HepG2 (cell line): ENCODE data around the gene ZNF446. TPM values are rescaled to one million over a fixed set of nuclear protein-coding genes. Genes with fewer than 3 reads are reported as not detected.

Experiments used
- AGO1 ChIP-seq: fragments of 200-400 bp; formaldehyde crosslinking; IDR thresholded peaks from 2 replicates; pipeline ENCODE4 v1.6.1; 2017; ENCODE audit warnings: mild to moderate bottlenecking, low read depth, low read length, moderate library complexity; ENCODE audit not compliant: poor library complexity, severe bottlenecking
- AHR ChIP-seq: IDR thresholded peaks from 2 replicates; pipeline ENCODE4 v1.6.1; 2018; ENCODE audit warnings: missing genetic modification reagents, missing compliant biosample characterization
- ARID4A ChIP-seq: sonication (generic); formaldehyde crosslinking; IDR thresholded peaks from 2 replicates; pipeline ENCODE4 v1.5.0; 2020; ENCODE audit warnings: mild to moderate bottlenecking, missing genetic modification reagents, borderline replicate concordance
- GATAD1 ChIP-seq: IDR thresholded peaks from 2 replicates; pipeline ENCODE4 v1.6.1; 2016; ENCODE audit warnings: missing genetic modification reagents, missing compliant biosample characterization
- HBP1 ChIP-seq: IDR thresholded peaks from 2 replicates; pipeline ENCODE4 v1.6.1; 2016; ENCODE audit warnings: low read depth, control low read depth
- JARID2 ChIP-seq: sonication (generic); formaldehyde crosslinking; IDR thresholded peaks from 2 replicates; pipeline ENCODE4 v1.8.1; 2023; ENCODE audit warnings: missing genetic modification reagents, inconsistent platforms; ENCODE audit not compliant: insufficient replicate concordance
- KDM1A ChIP-seq: IDR thresholded peaks from 2 replicates; pipeline ENCODE4 v1.6.1; 2016; ENCODE audit warnings: missing compliant biosample characterization
- MAFK ChIP-seq, 2 experiments: IDR thresholded peaks in 1 of 2; conservative IDR thresholded peaks in 1 of 2; 2 replicates each; pipeline ENCODE4 v1.6.1; 2011; ENCODE audit warnings: improper control_type of control experiment in 2 of 2, low read length in 2 of 2
- MLX ChIP-seq: IDR thresholded peaks from 2 replicates; pipeline ENCODE4 v1.6.1; 2016
- MXD3 ChIP-seq: IDR thresholded peaks from 2 replicates; pipeline ENCODE4 v1.6.1; 2016; ENCODE audit warnings: mild to moderate bottlenecking, missing biosample characterization, missing genetic modification reagents
- NR2F1 ChIP-seq, 2 experiments: fragments of 450-650 bp in 1 of 2; formaldehyde crosslinking in 1 of 2; IDR thresholded peaks; 2 replicates each; pipeline versions ENCODE4 v1.5.0 to v1.6.1; 2016 to 2020; ENCODE audit warnings: mild to moderate bottlenecking in 1 of 2, missing compliant biosample characterization in 1 of 2, missing genetic modification reagents in 1 of 2, moderate library complexity in 1 of 2
- PRDM15 ChIP-seq: sonication (generic); formaldehyde crosslinking; IDR thresholded peaks from 2 replicates; pipeline ENCODE4 v1.4.0; 2020; ENCODE audit warnings: missing genetic modification reagents
- YY1 ChIP-seq: IDR thresholded peaks from 2 replicates; pipeline ENCODE4 v1.6.1; 2011; ENCODE audit warnings: low read length, low read depth, moderate library complexity, mild to moderate bottlenecking; ENCODE audit not compliant: insufficient read depth, insufficient replicate concordance
- ZIK1 ChIP-seq: sonication (generic); formaldehyde crosslinking; IDR thresholded peaks from 2 replicates; pipeline ENCODE4 v1.5.0; 2020; ENCODE audit warnings: mild to moderate bottlenecking, low read depth, missing genetic modification reagents, borderline replicate concordance
- ZNF749 ChIP-seq: sonication (generic); formaldehyde crosslinking; IDR thresholded peaks from 2 replicates; pipeline ENCODE4 v1.8.0; 2022; ENCODE audit warnings: mild to moderate bottlenecking, missing genetic modification reagents, moderate library complexity, borderline replicate concordance
- ZNF782 ChIP-seq: sonication (generic); formaldehyde crosslinking; IDR thresholded peaks from 2 replicates; pipeline ENCODE4 v1.4.0; 2020; ENCODE audit warnings: missing genetic modification reagents, mild to moderate bottlenecking, borderline replicate concordance
- ZNF83 ChIP-seq: sonication (generic); formaldehyde crosslinking; IDR thresholded peaks from 2 replicates; pipeline ENCODE4 v1.4.0; 2020; ENCODE audit warnings: missing genetic modification reagents, mild to moderate bottlenecking, borderline replicate concordance
- polyA plus RNA-seq, 8 experiments: library from polyadenylated mRNA; depleted of rRNA in 3 of 8; stranded (reverse) in 7 of 8; unstranded in 1 of 8; fragments of >200 nt; fragmentation: Illumina TruSeq in 4 of 8; extraction: Trizol in 4 of 8; gene quantifications; 2 replicates each; pipeline versions ENCODE4 v1.2.1 to v1.2.3, GENCODE V29; 2011 to 2016; ENCODE audit warnings: low read depth in 4 of 8, missing spikeins in 1 of 8, mixed read lengths in 1 of 8; ENCODE audit not compliant: insufficient read depth in 1 of 8
- total RNA-seq, 5 experiments: library from RNA; depleted of rRNA; stranded (reverse); fragments of >200 nt; fragmentation: Illumina TruSeq; extraction: Trizol; gene quantifications; 2 replicates each; pipeline ENCODE4 v1.2.3, GENCODE V29; 2016; ENCODE audit warnings: low read depth in 1 of 5

Gene ZNF446
- total and polyA plus RNA-seq, 2 of the 13 experiments (the other 11 are each of a cell fraction or from before 2014, with no cell fraction given), result 3.0 to 3.6 TPM

- TF ChIP-seq ZNF83 (no peak), ZNF782 (CRISPR knock-in tag) (no peak), ARID4A (CRISPR knock-in tag) (peak; percentile 97), MXD3 (CRISPR knock-in tag) (no peak; the same call in 1 of the 2 replicates), JARID2 (CRISPR knock-in tag) (no peak), ZNF749 (CRISPR knock-in tag) (no peak; the same call in 1 of the 2 replicates), AGO1 (peak; percentile 48), HBP1 (CRISPR knock-in tag) (no peak), MAFK (conservative IDR thresholded peaks at IDR 0.05 in 1 of 2, IDR thresholded peaks at IDR 0.05 in 1 of 2; ENCODE audit: low read length in 2 of 2) (no peak), MLX (CRISPR knock-in tag) (peak; percentile 46; the same call in 1 of the 2 replicates), PRDM15 (CRISPR knock-in tag) (peak; percentile 43; the same call in 1 of the 2 replicates), AHR (CRISPR knock-in tag) (no peak), ZIK1 (CRISPR knock-in tag) (no peak), NR2F1 (CRISPR knock-in tag; IDR thresholded peaks at IDR 0.05) (no peak), YY1 (no peak), KDM1A (CRISPR knock-in tag) (no peak), GATAD1 (CRISPR knock-in tag) (peak; percentile 86)
Observed at GRCh38 chr19:58466760-58467589, 9.2 kb upstream of the ZNF446 start, which contains the start of gene ZNF324 (continued).
